Stimulated activated CD4-positive, alpha-beta T cell treated with anti-CD3 and anti-CD28 coated beads, Interleukin-12 subunit alpha, Interleukin-12 subunit beta, amount 100 ng/mL, for 48 hours (primary cell): Measurements from ENCODE around the gene KRT23.
"Not testable (repeated sequence)": the region's sequence is repeated elsewhere in the genome, so short reads cannot be mapped to it uniquely, and the experiment has no call there.

ENCODE experiments used
- DNase-seq, 3 donors: peaks; one replicate each; pipeline ENCODE4 v3.0.0-alpha.2; 2020; ENCODE audit warnings: low read depth in 2 of 3, low spot score in 1 of 3

KRT23 gene

GRCh38 chr17:40951011-40951622, 13.7 kb upstream of the KRT23 start:
- DNase-seq, result no peak

- DNase-seq, result no peak
Observed at GRCh38 chr17:40950176-40950575, 12.7 kb upstream of the KRT23 start.

- no peak for DNase-seq
Observed at GRCh38 chr17:40949418-40949817, 12.0 kb upstream of the KRT23 start.

- no peak for DNase-seq
Observed at GRCh38 chr17:40947929-40948328, 10.5 kb upstream of the KRT23 start.

GRCh38 chr17:40945414-40945813, 8.0 kb upstream of the KRT23 start:
- no peak for DNase-seq

GRCh38 chr17:40944531-40944930, 7.1 kb upstream of the KRT23 start:
- no peak for DNase-seq

- no peak for DNase-seq
Observed at GRCh38 chr17:40942553-40942952, 5.1 kb upstream of the KRT23 start.

GRCh38 chr17:40940266-40940665, 2.8 kb upstream of the KRT23 start:
- DNase-seq, result no peak

- no peak for DNase-seq
Observed at GRCh38 chr17:40938981-40939380, 1.5 kb upstream of the KRT23 start.

GRCh38 chr17:40936976-40937375, 470 bp downstream of the KRT23 start:
- no peak for DNase-seq

GRCh38 chr17:40936437-40936971, 942 bp downstream of the KRT23 start:
- DNase-seq, result no peak

- DNase-seq, result no peak
Observed at GRCh38 chr17:40935624-40936023, 1.8 kb downstream of the KRT23 start.

GRCh38 chr17:40932608-40933007, 4.8 kb downstream of the KRT23 start:
- no peak for DNase-seq

GRCh38 chr17:40931311-40931710, 6.1 kb downstream of the KRT23 start:
- DNase-seq, result no peak

- DNase-seq, result no peak
Observed at GRCh38 chr17:40926341-40926740, 11.1 kb downstream of the KRT23 start.

- DNase-seq, result no peak
Observed at GRCh38 chr17:40922239-40922638, 15.2 kb downstream of the KRT23 start.

- DNase-seq, result no peak
Observed at GRCh38 chr17:40921026-40921425, 16.4 kb downstream of the KRT23 start.

GRCh38 chr17:40917116-40917515, 20.3 kb downstream of the KRT23 start:
- DNase-seq, result not testable (repeated sequence)

GRCh38 chr17:40916366-40916765, 21.1 kb downstream of the KRT23 start:
- DNase-seq, result no peak

GRCh38 chr17:40915721-40916256, 21.7 kb downstream of the KRT23 start:
- no peak for DNase-seq

GRCh38 chr17:40915199-40915661, 22.2 kb downstream of the KRT23 start:
- no peak for DNase-seq

- DNase-seq, result no peak
Observed at GRCh38 chr17:40914075-40914855, 23.2 kb downstream of the KRT23 start.
